BE2C (cell line): Measurements from ENCODE around the gene ATP9B.
"Not testable (repeated sequence)": the region's sequence is repeated elsewhere in the genome, so short reads cannot be mapped to it uniquely, and the experiment has no call there.

Source experiments
- DNase-seq: peaks from one replicate; pipeline ENCODE4 v3.0.0-alpha.2; 2020
- H3K27me3 ChIP-seq: fragments of 250-450 bp; sonication (Bioruptor Pico); 2 replicates; pipeline ENCODE4 v1.5.1; 2020; ENCODE audit warnings: mild to moderate bottlenecking
- H3K36me3 ChIP-seq: fragments of 250-450 bp; sonication (Bioruptor Pico); 2 replicates; pipeline ENCODE4 v1.5.1; 2020; ENCODE audit warnings: mild to moderate bottlenecking
- H3K4me1 ChIP-seq: fragments of 250-450 bp; sonication (Bioruptor Pico); 2 replicates; pipeline ENCODE4 v1.5.1; 2020
- H3K4me3 ChIP-seq: 2 replicates; pipeline ENCODE4 v1.5.1; 2011; ENCODE audit warnings: low read depth, low read length
- H3K9me3 ChIP-seq: fragments of 250-450 bp; sonication (Bioruptor Pico); 2 replicates; pipeline ENCODE4 v1.5.1; 2020
- TF ChIP-seq, protein P1 (sequence below): IDR thresholded peaks from 2 replicates; pipeline ENCODE4 v1.5.1; 2012; ENCODE audit warnings: mild to moderate bottlenecking, low read depth, low read length

Gene ATP9B

GRCh38 chr18:79156327-79156726, 87.1 kb downstream of the ATP9B start:
- H3K9me3 ChIP-seq, result no peaks in the 10 kb centered on the region
- H3K27me3 ChIP-seq, result no peaks in the 10 kb centered on the region
- H3K4me3 ChIP-seq, result no peak overlapping the region
- no peaks in the 10 kb centered on the region for H3K36me3 ChIP-seq
- no peaks in the 10 kb centered on the region for H3K4me1 ChIP-seq
- no peak for DNase-seq
- TF ChIP-seq, protein P1, sequence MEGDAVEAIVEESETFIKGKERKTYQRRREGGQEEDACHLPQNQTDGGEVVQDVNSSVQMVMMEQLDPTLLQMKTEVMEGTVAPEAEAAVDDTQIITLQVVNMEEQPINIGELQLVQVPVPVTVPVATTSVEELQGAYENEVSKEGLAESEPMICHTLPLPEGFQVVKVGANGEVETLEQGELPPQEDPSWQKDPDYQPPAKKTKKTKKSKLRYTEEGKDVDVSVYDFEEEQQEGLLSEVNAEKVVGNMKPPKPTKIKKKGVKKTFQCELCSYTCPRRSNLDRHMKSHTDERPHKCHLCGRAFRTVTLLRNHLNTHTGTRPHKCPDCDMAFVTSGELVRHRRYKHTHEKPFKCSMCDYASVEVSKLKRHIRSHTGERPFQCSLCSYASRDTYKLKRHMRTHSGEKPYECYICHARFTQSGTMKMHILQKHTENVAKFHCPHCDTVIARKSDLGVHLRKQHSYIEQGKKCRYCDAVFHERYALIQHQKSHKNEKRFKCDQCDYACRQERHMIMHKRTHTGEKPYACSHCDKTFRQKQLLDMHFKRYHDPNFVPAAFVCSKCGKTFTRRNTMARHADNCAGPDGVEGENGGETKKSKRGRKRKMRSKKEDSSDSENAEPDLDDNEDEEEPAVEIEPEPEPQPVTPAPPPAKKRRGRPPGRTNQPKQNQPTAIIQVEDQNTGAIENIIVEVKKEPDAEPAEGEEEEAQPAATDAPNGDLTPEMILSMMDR, result no peak

GRCh38 chr18:79164706-79165105, 95.5 kb downstream of the ATP9B start:
- H3K27me3 ChIP-seq, result no peaks in the 10 kb centered on the region
- DNase-seq, result no peak
- TF ChIP-seq, protein P1, result no peak
- H3K4me1 ChIP-seq, result no peaks in the 10 kb centered on the region
- H3K36me3 ChIP-seq, result no peaks in the 10 kb centered on the region
- no peak overlapping the region for H3K4me3 ChIP-seq
- H3K9me3 ChIP-seq, result no peaks in the 10 kb centered on the region

GRCh38 chr18:79166702-79167101, 97.5 kb downstream of the ATP9B start:
- no peaks in the 10 kb centered on the region for H3K4me1 ChIP-seq
- H3K9me3 ChIP-seq, result no peaks in the 10 kb centered on the region
- TF ChIP-seq, protein P1, result no peak
- DNase-seq, result no peak
- no peaks in the 10 kb centered on the region for H3K36me3 ChIP-seq
- H3K27me3 ChIP-seq, result no peaks in the 10 kb centered on the region
- H3K4me3 ChIP-seq, result no peak overlapping the region

- no peak overlapping the region for H3K4me3 ChIP-seq
- TF ChIP-seq, protein P1, result no peak
- no peaks in the 10 kb centered on the region for H3K36me3 ChIP-seq
- no peak for DNase-seq
- no peaks in the 10 kb centered on the region for H3K4me1 ChIP-seq
- no peaks in the 10 kb centered on the region for H3K27me3 ChIP-seq
- H3K9me3 ChIP-seq, result no peaks in the 10 kb centered on the region
These were observed 98.5 kb downstream of the ATP9B start for GRCh38 chr18:79167526-79168190.

GRCh38 chr18:79169958-79170555, 100.9 kb downstream of the ATP9B start:
- no peaks in the 10 kb centered on the region for H3K4me1 ChIP-seq
- DNase-seq, result no peak
- no peak overlapping the region for H3K4me3 ChIP-seq
- H3K27me3 ChIP-seq, result no peaks in the 10 kb centered on the region
- no peaks in the 10 kb centered on the region for H3K36me3 ChIP-seq
- H3K9me3 ChIP-seq, result no peaks in the 10 kb centered on the region
- TF ChIP-seq, protein P1, result no peak

GRCh38 chr18:79172331-79172730, 103.1 kb downstream of the ATP9B start:
- not testable (repeated sequence) for H3K36me3 ChIP-seq, H3K4me1 ChIP-seq, H3K4me3 ChIP-seq, H3K9me3 ChIP-seq, DNase-seq, H3K27me3 ChIP-seq
